HL-60/S4 (cell line): ENCODE data around the gene STX11.
"Not testable (repeated sequence)": the region's sequence is repeated elsewhere in the genome, so short reads cannot be mapped to it uniquely, and the experiment has no call there.

Source experiments
- in situ Hi-C: fragments of 300-500 bp; cut with MboI; formaldehyde crosslinking; loops from 2 replicates; pipeline ENCODE4 v1.14.3; 2022; ENCODE audit warnings: low sequenced_read_pairs

The STX11 gene

DNA sequence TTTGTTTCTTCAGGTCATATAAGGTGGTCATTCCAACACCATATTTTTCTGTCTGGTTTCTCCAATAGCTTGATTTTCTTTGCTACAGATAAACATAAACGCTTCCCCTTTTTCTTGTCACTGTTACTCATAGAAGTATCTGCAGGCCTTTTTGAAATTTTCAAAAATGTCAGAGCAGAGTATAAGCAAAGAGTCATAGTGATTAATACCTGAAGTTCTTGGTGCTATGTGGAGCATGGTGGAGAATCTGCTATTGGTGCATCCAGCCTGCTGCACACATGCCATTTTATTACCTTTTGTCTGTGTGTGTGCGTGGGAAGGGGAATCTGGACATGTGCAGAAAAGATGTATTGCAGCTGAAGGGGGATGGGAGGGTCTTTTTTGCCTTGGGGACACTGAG lies 19.7 kb downstream of the STX11 start:
- in situ Hi-C loops: no loop called here

- in situ Hi-C loops: no loop called here
These were observed 21.1 kb downstream of the STX11 start for GRCh38 chr6:144171406-144171805.

GRCh38 chr6:144174006-144174405 lies 23.7 kb downstream of the STX11 start:
- in situ Hi-C loops: no loop called here

GRCh38 chr6:144176043-144176442 lies 25.7 kb downstream of the STX11 start:
- in situ Hi-C loops: no loop called here

DNA sequence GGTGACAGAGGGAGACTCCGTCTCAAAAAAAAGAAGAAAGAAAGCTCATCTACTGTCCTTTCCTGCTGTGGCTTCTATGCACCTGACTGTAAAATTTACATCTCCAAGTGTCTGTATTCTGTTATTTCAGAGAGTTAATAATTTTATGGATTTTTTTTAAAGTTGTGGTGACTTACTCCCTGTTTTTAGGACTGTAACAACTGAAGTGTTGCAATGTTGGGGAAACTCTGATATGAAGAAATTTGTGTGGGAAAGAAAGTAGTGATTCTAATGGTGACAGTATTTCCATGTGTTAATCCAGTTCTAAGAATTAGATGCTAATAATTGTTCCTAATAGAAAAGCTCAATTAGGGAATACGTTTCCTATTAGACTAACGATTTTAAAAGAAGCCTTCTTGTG lies 27.4 kb downstream of the STX11 start:
- in situ Hi-C loops: no loop called here

- in situ Hi-C loops: no loop called here
These were observed 28.0 kb downstream of the STX11 start for GRCh38 chr6:144178323-144178722.

DNA sequence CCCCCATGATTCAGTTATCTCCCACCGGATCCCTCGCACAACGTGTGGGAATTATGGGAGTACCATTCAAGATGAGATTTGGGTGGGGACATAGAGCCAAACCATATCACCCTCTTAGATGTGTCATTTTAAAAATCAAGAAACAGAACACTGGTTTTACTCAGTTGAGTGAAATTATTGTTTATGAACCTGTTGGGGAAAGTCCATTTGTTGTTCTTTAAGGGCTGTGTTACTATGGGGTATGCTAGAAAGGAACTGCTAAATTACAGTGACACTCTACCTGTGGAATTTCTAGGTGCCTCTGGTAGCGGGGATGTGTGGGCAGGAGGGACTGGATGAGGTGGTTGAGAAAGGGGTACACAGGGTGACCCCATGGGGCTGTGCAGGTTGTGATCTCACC lies 28.9 kb downstream of the STX11 start:
- in situ Hi-C loops: no loop called here

- in situ Hi-C loops: no loop called here
These were observed 29.5 kb downstream of the STX11 start for GRCh38 chr6:144179828-144180227.

DNA sequence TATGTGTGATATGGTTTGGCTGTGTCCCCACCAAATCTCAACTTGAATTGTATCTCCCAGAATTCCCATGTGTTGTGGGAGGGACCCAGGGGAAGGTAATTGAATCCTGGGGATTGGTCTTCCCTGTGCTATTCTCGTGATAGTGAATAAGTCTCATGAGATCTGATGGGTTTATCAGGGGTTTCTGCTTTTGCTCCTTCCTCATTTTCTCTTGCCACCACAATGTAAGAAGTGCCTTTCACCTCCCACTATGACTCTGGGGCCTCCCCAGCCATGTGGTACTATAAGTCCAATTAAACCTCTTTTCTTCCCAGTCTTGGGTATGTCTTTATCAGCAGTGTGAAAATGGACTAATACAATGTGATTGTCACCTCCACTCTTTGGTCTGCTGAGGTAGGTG lies 30.0 kb downstream of the STX11 start:
- in situ Hi-C loops: not testable (repeated sequence)

DNA sequence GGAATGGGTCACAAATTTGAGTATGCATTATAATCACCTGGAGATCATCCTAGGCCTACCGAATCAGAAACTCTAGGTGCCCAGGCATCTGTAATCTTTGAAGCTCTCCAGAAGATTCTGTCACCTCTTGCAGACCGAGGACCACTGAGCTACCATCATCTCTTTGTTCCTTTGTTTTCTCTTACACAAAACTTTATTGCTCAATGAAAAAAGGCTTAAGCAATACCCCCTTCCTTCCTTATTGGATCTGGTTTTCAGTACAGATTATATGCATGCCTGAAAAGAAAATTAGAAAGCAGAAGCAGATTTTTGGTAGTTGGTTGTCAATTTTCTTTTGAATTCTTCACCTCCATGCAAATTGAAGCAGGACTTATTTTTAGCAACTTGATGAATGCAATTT lies 31.3 kb downstream of the STX11 start:
- in situ Hi-C loops: no loop called here

DNA sequence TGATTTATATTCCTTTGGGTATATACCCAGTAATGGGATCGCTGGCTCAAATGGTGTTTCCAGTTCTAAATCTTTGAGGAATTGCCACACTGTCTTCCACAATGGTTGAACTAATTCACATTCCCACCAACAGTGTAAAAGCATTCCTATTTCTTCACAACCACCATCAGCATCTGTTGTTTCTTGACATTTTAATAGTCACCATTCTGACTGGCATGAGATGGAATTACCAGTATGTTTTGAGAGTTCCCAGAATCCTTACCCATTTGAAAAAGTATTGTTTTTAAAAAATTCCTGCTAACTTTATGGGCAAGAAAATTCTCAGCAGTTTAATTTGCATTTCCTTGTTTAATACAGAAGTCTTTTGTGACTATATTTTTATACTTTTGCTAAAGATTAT lies 33.9 kb downstream of the STX11 start:
- in situ Hi-C loops: not testable (repeated sequence)

GRCh38 chr6:144185133-144185836 lies 35.0 kb downstream of the STX11 start:
- in situ Hi-C loops: no loop called here

GRCh38 chr6:144186817-144187625 lies 36.7 kb downstream of the STX11 start:
- in situ Hi-C loops: no loop called here

DNA sequence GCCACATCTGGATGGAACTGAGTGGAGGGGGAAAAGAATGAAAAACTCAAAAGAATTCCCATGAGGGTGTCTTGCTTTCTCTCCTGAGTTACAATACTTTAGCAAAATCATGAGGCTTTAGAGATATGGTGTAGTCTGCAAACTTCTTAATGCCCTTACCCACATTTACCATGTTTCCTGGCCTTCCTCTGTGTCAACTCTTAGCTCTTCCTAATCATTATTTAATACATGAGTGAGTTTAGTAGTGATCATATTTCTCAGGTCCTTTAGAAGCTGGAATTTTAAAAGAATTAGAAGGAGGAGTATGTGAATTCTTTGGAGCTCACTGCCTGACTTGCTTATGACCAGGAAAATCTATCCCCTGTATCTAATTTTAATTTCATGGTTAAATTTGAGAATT lies 39.0 kb downstream of the STX11 start:
- in situ Hi-C loops: no loop called here

DNA sequence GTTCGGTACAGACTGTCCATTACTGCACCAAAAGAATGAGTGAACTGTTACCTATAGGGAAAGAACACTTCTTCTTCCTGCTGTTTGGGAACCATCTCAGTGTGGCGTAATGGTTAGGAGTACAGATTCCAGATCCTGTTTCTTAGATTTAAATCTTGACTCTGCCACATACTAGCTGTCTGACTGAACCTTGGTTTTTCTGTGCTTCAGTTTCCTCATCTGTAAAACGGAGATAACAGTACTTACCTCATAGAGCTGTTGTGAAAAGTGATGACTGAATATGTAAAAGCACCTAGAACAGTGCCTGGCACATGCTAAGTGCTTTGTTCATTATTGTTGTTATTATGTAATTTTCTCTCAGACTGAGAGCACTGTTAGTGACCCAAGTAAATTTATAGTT lies 39.8 kb downstream of the STX11 start:
- in situ Hi-C loops: no loop called here

DNA sequence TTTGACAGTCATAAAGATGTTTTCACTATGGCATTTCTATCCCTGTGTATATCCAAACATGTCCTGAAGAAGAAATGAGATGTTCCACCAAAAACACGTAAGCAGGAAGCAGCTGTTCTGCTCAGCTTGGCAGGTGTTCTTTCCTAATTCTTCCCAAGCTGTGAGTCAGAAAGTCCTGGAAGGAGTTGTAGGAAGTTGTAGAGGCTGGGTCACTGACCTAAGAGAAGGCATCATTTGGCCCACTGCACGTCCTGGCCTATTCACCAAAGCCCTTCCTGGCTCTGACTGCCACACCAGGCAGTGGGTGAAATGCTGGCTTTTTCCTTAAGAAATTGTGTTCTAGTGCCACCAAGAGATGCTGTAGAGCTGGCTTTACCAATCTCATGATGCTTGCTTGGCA lies 40.3 kb downstream of the STX11 start:
- in situ Hi-C loops: no loop called here

DNA sequence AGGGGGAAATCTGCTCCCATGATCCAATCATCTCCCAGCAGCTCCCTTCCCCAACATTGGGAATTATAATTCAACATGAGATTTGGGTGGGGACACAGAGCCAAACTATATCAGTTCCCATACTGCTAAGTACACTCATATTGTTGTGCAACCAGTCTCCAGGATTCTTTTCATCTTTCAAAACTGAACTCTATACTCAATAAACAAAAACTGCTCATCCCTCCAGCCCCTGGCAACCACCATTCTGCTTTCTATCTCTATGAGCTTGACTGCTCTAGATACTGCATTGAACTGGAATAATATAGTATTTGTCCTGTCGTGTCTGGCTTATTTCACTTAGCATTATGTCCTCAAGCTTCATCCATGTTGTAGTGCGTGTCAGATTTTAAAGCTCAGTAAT lies 42.9 kb downstream of the STX11 start:
- in situ Hi-C loops: no loop called here

DNA sequence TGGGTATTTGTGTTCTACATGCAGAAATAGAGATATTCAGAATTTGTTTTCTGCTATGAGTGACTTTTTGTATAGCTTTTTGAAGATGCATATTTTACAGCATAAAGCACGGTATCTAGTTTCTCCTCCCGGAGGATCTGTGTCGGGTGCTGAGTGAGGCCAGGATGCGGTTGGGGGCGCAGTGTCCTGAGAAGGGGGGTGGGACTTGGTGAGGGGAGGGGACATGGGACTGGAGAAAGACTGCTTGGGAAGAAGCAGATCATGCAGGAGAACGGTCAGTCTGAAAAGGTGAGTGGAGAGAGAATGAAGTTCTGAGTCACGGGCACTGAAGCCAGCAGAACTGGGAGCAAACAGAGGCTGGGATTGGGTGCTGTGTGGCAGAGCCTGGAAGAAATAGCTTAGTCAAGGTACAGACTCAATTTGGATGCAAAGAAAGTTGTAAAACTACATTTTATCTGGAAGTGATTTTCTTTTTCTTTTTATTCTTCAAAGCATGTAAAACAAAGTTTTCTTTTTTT lies 44.0 kb downstream of the STX11 start:
- in situ Hi-C loops: no loop called here

GRCh38 chr6:144195671-144196270 lies 45.5 kb downstream of the STX11 start:
- in situ Hi-C loops: no loop called here

- in situ Hi-C loops: no loop called here
These were observed 47.6 kb downstream of the STX11 start for GRCh38 chr6:144197919-144198318.

DNA sequence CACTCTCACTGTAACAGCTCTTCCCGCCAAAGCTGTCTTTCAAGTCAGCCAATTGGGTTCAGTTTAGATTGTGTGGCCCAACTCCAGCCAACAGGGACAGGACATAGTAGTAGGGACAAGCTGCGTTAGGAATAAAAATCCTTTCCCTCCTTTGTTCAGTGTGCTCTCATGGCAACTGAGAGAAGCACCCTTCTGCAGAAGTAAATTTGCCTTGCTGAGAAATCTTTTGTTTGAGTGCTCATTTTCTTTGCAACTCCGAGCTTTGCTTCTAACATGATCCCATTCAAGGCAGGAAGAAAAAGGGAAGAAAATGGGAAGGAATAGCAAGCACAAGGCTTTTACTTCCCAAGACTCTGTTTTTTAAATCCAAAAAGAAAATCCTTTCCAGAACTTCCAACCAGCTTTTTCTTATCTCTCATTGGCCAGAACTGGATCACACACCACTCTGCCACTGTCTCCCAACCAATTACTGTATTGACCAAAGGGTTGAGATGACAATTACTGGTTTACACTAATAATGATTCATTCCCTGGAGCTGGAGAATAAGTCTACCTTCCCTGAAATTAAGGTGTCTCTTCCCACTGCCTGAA lies 52.7 kb downstream of the STX11 start:
- in situ Hi-C loops: no loop called here
